ENCODE results near the gene UROC1. TPM values are rescaled to one million over a fixed set of nuclear protein-coding genes. Genes with fewer than 3 reads are reported as not detected.
A peak's percentile ranks its signal among the peaks of the same experiment; 100 is the strongest.

The UROC1 gene
- total and polyA plus RNA-seq, 4 donors, result 0.01 to 0.21 (median 0.08) TPM

DNA sequence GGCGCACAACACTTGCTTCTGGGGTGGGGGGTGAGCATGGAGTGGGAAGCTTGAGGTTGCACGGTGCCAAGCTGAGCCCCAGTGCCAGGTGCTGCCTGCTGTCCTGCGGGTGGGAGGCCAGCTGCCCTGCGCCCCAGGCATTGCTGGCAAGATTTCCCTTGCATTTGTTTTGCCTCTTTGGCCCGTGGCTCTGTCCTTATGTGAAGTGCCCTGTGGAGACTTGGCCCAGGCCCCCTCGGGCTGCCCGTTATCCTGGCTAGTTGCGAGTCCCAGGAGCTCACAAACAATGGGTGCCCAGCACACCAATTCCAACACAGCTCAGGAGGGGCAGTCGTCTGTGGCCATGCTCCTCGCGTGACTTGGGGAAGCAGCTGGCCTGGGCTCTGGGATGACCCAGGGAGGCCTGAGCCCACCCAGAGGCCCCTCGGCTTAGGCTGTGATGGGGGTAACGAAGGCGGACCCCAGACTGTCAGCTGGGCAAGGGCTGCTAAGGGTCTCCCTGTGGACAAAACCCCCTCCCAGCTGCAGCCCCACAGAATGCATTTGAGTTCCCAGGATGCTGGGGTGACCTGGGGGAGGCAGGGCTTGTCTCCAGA lies 35.2 kb upstream of the UROC1 start:
- Histone ChIP-seq H3K4me1 (ENCODE audit: control insufficient read depth in 5 of 5, insufficient read depth in 5 of 5, low read length in 5 of 5) (no peaks in the 10 kb centered on the region), H3K4me3 (no peak overlapping the region), H3K27ac (ENCODE audit: low read depth in 1 of 2, low read length in 1 of 2) (no peak overlapping the region), H3K27me3 (ENCODE audit: control insufficient read depth in 3 of 3, insufficient read depth in 3 of 3, low read length in 2 of 3) (peaks cover 0 to under 1% (median 0%) of the 10 kb centered on the region in 3 donors), H3K9me3 (ENCODE audit: control insufficient read depth in 4 of 4, insufficient read depth in 3 of 4, low read length in 3 of 4) (peaks cover 0 to 6% (median 0%) of the 10 kb centered on the region in 4 donors), H3K36me3 (ENCODE audit: control insufficient read depth in 4 of 4, insufficient read depth in 4 of 4, low read length in 4 of 4) (no peaks in the 10 kb centered on the region), H3K9ac (ENCODE audit: insufficient read depth in 1 of 2, low read length in 2 of 2) (no peak overlapping the region)
- TF ChIP-seq, protein P1, sequence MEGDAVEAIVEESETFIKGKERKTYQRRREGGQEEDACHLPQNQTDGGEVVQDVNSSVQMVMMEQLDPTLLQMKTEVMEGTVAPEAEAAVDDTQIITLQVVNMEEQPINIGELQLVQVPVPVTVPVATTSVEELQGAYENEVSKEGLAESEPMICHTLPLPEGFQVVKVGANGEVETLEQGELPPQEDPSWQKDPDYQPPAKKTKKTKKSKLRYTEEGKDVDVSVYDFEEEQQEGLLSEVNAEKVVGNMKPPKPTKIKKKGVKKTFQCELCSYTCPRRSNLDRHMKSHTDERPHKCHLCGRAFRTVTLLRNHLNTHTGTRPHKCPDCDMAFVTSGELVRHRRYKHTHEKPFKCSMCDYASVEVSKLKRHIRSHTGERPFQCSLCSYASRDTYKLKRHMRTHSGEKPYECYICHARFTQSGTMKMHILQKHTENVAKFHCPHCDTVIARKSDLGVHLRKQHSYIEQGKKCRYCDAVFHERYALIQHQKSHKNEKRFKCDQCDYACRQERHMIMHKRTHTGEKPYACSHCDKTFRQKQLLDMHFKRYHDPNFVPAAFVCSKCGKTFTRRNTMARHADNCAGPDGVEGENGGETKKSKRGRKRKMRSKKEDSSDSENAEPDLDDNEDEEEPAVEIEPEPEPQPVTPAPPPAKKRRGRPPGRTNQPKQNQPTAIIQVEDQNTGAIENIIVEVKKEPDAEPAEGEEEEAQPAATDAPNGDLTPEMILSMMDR (IDR thresholded peaks at IDR 0.05; ENCODE audit: control extremely low read depth, extremely low read depth), result no peak
- peak in 1 of 3 donors; percentile 10 for DNase-seq
- WGBS, 2 donors, result 83 to 87% methylated on average over 14 of the region's 14 CpGs
- no peak for ATAC-seq (ENCODE audit: insufficient read depth, low FRiP score)

DNA sequence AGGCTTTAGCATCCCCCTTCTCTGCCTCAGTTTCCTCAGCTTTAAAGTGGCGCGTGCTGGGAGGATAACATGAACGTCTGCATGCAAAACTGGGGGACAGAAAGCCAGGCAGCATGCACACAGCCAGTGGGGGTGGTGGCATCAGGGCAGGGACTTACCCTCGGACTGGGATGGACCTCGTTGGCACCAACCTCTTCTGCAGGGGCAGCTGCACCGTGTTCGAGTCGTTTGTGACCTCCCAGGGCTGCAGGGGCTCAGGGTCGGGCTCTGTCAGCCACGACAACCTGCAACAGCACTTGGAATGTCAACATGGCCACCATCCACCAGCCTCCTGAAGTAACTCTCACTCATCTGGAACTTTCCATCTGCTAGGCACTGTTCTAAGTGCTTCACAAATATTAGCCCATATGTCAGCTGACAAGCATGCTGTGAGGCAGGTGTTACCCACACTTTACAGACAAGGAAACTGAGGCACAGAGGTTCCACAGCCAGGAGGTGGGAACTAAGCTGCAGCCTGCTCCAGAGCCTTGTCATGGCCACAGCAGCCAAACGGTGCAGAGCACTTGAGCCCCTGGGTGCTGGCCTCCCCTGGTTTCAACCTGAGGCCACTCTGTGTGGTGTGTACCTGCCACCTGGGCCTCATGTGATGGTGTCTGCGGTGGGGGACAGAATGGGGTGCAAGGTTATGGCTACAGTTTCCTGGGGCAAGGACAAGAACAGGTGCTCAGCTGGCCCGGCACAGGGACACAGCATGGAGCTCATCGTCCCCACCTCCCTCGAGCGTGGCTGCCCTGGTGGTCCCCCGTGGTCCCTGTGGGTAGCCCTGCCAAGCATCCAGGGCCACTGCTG lies 34.5 kb upstream of the UROC1 start:
- Histone ChIP-seq H3K27ac (ENCODE audit: low read depth in 1 of 2, low read length in 1 of 2) (no peak overlapping the region), H3K36me3 (ENCODE audit: control insufficient read depth in 4 of 4, insufficient read depth in 4 of 4, low read length in 4 of 4) (no peaks in the 10 kb centered on the region), H3K9me3 (ENCODE audit: control insufficient read depth in 4 of 4, insufficient read depth in 3 of 4, low read length in 3 of 4) (peaks cover 0 to 6% (median 0%) of the 10 kb centered on the region in 4 donors), H3K4me1 (ENCODE audit: control insufficient read depth in 5 of 5, insufficient read depth in 5 of 5, low read length in 5 of 5) (no peaks in the 10 kb centered on the region), H3K9ac (ENCODE audit: insufficient read depth in 1 of 2, low read length in 2 of 2) (no peak overlapping the region), H3K27me3 (ENCODE audit: control insufficient read depth in 3 of 3, insufficient read depth in 3 of 3, low read length in 2 of 3) (peaks cover 0 to 4% (median 0%) of the 10 kb centered on the region in 3 donors), H3K4me3 (no peak overlapping the region)
- ATAC-seq (ENCODE audit: insufficient read depth, low FRiP score), result no peak
- peak in 1 of 3 donors; percentile 2 for DNase-seq
- WGBS, 2 donors, result 72 to 73% methylated on average over 17 of the region's 17 CpGs
- TF ChIP-seq, protein P1 (IDR thresholded peaks at IDR 0.05; ENCODE audit: control extremely low read depth, extremely low read depth), result no peak

DNA sequence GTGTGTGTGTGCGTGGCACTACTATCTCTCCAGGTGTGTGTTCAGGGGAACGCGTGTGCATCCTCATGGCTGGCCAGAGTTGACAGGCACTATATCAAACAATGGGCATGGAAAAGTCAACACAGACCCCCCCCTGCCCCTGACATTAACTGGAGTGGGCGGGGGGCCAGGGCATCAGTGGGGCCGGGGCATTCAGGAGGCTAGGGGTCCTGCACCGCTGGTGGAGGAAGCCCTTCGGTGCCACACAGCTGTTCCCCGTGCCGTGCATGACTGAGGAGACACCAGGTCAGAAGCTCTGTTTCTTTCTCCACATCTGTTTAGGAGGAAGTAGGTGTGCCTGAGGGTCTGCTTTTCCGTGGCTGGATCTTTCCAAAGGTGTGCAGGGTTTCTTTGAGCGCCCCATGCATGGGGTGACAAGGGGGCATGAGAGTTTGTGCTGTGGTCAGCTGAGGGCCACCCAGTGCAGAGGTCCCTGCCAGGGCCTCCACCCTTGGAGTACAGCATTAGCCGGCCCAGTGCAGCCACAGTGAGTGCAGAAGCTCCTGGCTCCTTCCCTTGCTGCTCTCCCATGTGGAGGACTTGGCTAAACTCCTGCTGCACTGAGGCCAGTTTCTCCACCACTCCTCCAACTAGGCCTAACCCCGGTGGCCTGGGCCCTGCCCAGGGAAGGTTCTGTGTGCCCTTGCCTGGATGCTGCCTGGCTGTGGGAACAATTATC lies 33.7 kb upstream of the UROC1 start:
- Histone ChIP-seq H3K9ac (ENCODE audit: insufficient read depth in 1 of 2, low read length in 2 of 2) (no peak overlapping the region), H3K4me3 (no peak overlapping the region), H3K36me3 (ENCODE audit: control insufficient read depth in 4 of 4, insufficient read depth in 4 of 4, low read length in 4 of 4) (no peaks in the 10 kb centered on the region), H3K9me3 (ENCODE audit: control insufficient read depth in 4 of 4, insufficient read depth in 3 of 4, low read length in 3 of 4) (peaks cover 0 to 6% (median 0%) of the 10 kb centered on the region in 4 donors), H3K27ac (ENCODE audit: low read depth in 1 of 2, low read length in 1 of 2) (no peak overlapping the region), H3K4me1 (ENCODE audit: control insufficient read depth in 5 of 5, insufficient read depth in 5 of 5, low read length in 5 of 5) (no peaks in the 10 kb centered on the region), H3K27me3 (ENCODE audit: control insufficient read depth in 3 of 3, insufficient read depth in 3 of 3, low read length in 2 of 3) (peaks cover 0 to 4% (median 0%) of the 10 kb centered on the region in 3 donors)
- WGBS, 2 donors, result 63 to 72% methylated on average over 13 of the region's 13 CpGs
- no peak for ATAC-seq (ENCODE audit: insufficient read depth, low FRiP score)
- TF ChIP-seq, protein P1 (IDR thresholded peaks at IDR 0.05; ENCODE audit: control extremely low read depth, extremely low read depth), result no peak
- DNase-seq, result peak in 1 of 3 donors; percentile 11
